Fibroblast of lung (primary cell): ENCODE data around the gene S100A10. TPM values are rescaled to one million over a fixed set of nuclear protein-coding genes. Genes with fewer than 3 reads are reported as not detected.

Experiments
- DNase-seq, 2 donors: peaks; one replicate each; pipeline versions ENCODE4 v3.0.0 to v3.0.0-alpha.2; 2010; ENCODE audit warnings: low read depth in 2 of 2
- H2AFZ ChIP-seq: 2 replicates; pipeline ENCODE4 v1.5.1; 2012; ENCODE audit warnings: low read length, control low read depth, inconsistent platforms
- H3K27ac ChIP-seq: 2 replicates; pipeline ENCODE4 v1.5.1; 2011; ENCODE audit warnings: low read length, control low read depth; ENCODE audit not compliant: insufficient read depth
- H3K27me3 ChIP-seq: 2 replicates; pipeline ENCODE4 v1.5.1; 2011; ENCODE audit warnings: mild to moderate bottlenecking, low read length; ENCODE audit not compliant: control insufficient read depth, insufficient read depth
- H3K36me3 ChIP-seq: 2 replicates; pipeline ENCODE4 v1.5.1; 2011; ENCODE audit warnings: low read length; ENCODE audit not compliant: control insufficient read depth, insufficient read depth
- H3K4me1 ChIP-seq: 2 replicates; pipeline ENCODE4 v1.5.1; 2011; ENCODE audit warnings: low read length; ENCODE audit not compliant: control insufficient read depth, insufficient read depth; ENCODE audit errors: extremely low read depth
- H3K4me2 ChIP-seq: 2 replicates; pipeline ENCODE4 v1.5.1; 2011; ENCODE audit warnings: low read length, control low read depth; ENCODE audit not compliant: insufficient read depth; ENCODE audit errors: extremely low read depth
- H3K4me3 ChIP-seq, 4 experiments: fragments of 200-600 bp in 1 of 4; sonication (generic) in 1 of 4; replicated peaks in 1 of 4; 2 replicates each; pipeline ENCODE4 v1.5.1; 2011 to 2016; ENCODE audit warnings: low read length in 4 of 4, low read depth in 3 of 4, mild to moderate bottlenecking in 3 of 4, control low read depth in 2 of 4, inconsistent platforms in 1 of 4, mixed read lengths in 1 of 4; ENCODE audit not compliant: insufficient read depth in 1 of 4; ENCODE audit errors: control extremely low read depth in 1 of 4
- H3K79me2 ChIP-seq: 2 replicates; pipeline ENCODE4 v1.5.1; 2012; ENCODE audit warnings: mild to moderate bottlenecking, low read length, inconsistent platforms; ENCODE audit not compliant: control insufficient read depth, insufficient read depth
- H3K9ac ChIP-seq: 2 replicates; pipeline ENCODE4 v1.5.1; 2011; ENCODE audit warnings: mild to moderate bottlenecking, low read length, control low read depth; ENCODE audit not compliant: insufficient read depth
- H3K9me3 ChIP-seq: 2 replicates; pipeline ENCODE4 v1.5.1; 2012; ENCODE audit warnings: low read depth, low read length; ENCODE audit not compliant: control insufficient read depth, insufficient read depth
- H4K20me1 ChIP-seq: 2 replicates; pipeline ENCODE4 v1.5.1; 2011; ENCODE audit warnings: low read length; ENCODE audit not compliant: control insufficient read depth, insufficient read depth; ENCODE audit errors: extremely low read depth
- EZH2 ChIP-seq: IDR thresholded peaks from 2 replicates; pipeline ENCODE4 v1.5.1; 2012; ENCODE audit warnings: low read length, control low read depth, mild to moderate bottlenecking; ENCODE audit errors: missing control alignments
- polyA plus RNA-seq, 2 donors: library from polyadenylated mRNA; depleted of rRNA in 1 of 2; stranded (reverse) in 1 of 2; unstranded in 1 of 2; fragments of >200 nt; gene quantifications; 2 replicates each; pipeline ENCODE4 v1.2.1, GENCODE V29; 2011 to 2012; ENCODE audit warnings: missing spikeins in 1 of 2
- total RNA-seq: library from RNA; depleted of rRNA; stranded (reverse); fragments of >200 nt; gene quantifications from 2 replicates; pipeline ENCODE4 v1.2.1, GENCODE V29; 2014
- TF ChIP-seq, protein P1 (sequence below), 2 donors: IDR thresholded peaks in 1 of 2; conservative IDR thresholded peaks in 1 of 2; 1 replicate in 1 of 2; 2 replicates in 1 of 2; pipeline ENCODE4 v1.5.1; 2011 to 2012; ENCODE audit warnings: low read length in 2 of 2, control low read depth in 1 of 2, inconsistent platforms in 1 of 2, low read depth in 1 of 2, mild to moderate bottlenecking in 1 of 2

S100A10 gene
- total and polyA plus RNA-seq, 2 donors (not counting 1 experiment from before 2014, with no cell fraction given) = 141 to 750 TPM

DNA sequence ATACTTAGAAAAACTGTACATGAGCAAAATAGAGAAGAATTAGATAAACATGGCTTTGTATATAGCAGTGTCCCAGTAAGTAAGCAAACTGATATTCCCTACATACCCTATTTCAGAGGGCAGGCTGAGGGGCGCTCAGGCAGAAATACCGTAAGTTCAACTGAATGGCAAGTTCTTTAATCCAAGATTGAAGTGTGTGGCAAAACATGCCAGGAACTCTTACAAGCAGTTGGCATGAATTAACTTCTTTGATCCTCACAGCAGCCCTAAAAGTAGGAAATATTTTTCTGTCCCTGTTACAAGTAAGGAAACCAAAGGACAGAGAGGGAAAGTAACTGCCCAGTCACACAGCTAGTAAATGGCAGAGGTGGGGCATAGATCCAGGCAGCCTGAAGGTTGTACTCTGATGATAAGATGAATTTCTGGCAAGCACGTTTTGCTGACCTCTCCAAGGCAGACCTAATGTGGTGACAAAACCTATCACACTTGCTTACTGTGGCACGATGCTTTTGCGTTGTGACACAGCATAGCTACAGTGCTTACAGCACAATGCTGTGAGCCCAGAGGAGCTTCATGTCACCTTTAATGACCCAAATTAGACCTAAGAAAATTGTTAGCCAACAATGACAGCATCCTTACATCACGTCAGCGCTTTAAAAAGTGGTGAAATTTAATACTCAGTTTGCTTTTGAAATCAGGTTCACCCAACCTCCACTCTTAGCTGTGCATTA is 49.4 kb downstream of the S100A10 start:
- H3K9ac ChIP-seq = no peak overlapping the region
- peaks cover 28% of the 10 kb centered on the region for H3K4me1 ChIP-seq
- TF ChIP-seq, protein P1, sequence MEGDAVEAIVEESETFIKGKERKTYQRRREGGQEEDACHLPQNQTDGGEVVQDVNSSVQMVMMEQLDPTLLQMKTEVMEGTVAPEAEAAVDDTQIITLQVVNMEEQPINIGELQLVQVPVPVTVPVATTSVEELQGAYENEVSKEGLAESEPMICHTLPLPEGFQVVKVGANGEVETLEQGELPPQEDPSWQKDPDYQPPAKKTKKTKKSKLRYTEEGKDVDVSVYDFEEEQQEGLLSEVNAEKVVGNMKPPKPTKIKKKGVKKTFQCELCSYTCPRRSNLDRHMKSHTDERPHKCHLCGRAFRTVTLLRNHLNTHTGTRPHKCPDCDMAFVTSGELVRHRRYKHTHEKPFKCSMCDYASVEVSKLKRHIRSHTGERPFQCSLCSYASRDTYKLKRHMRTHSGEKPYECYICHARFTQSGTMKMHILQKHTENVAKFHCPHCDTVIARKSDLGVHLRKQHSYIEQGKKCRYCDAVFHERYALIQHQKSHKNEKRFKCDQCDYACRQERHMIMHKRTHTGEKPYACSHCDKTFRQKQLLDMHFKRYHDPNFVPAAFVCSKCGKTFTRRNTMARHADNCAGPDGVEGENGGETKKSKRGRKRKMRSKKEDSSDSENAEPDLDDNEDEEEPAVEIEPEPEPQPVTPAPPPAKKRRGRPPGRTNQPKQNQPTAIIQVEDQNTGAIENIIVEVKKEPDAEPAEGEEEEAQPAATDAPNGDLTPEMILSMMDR (conservative IDR thresholded peaks at IDR 0.05 in 1 of 2, IDR thresholded peaks at IDR 0.05 in 1 of 2; ENCODE audit: low read depth in 1 of 2, low read length in 2 of 2) = no peak
- TF ChIP-seq EZH2 = no peak
- no peak overlapping the region for H2AFZ ChIP-seq
- H3K27me3 ChIP-seq = no peaks in the 10 kb centered on the region
- H3K4me2 ChIP-seq = no peak overlapping the region
- no peaks in the 10 kb centered on the region for H4K20me1 ChIP-seq
- H3K79me2 ChIP-seq = no peaks in the 10 kb centered on the region
- H3K9me3 ChIP-seq = no peaks in the 10 kb centered on the region
- H3K4me3 ChIP-seq = no peak overlapping the region
- H3K36me3 ChIP-seq = no peaks in the 10 kb centered on the region
- peak in 1 of 2 donors; percentile 34 for DNase-seq
- peak overlapping the region; percentile 87 for H3K27ac ChIP-seq

- Histone ChIP-seq H3K27ac (no peak overlapping the region), H2AFZ (no peak overlapping the region), H3K4me2 (no peak overlapping the region), H3K4me1 (peaks cover 28% of the 10 kb centered on the region), H3K9ac (no peak overlapping the region), H3K79me2 (no peaks in the 10 kb centered on the region), H3K9me3 (no peaks in the 10 kb centered on the region), H3K27me3 (no peaks in the 10 kb centered on the region), H3K4me3 (no peak overlapping the region), H4K20me1 (no peaks in the 10 kb centered on the region), H3K36me3 (no peaks in the 10 kb centered on the region)
- TF ChIP-seq, protein P1 (conservative IDR thresholded peaks at IDR 0.05 in 1 of 2, IDR thresholded peaks at IDR 0.05 in 1 of 2; ENCODE audit: low read depth in 1 of 2, low read length in 2 of 2) = no peak
- no peak for TF ChIP-seq EZH2
- DNase-seq = no peak
Observed at GRCh38 chr1:151943591-151943990, 50.1 kb downstream of the S100A10 start.

- no peaks in the 10 kb centered on the region for H3K36me3 ChIP-seq
- no peaks in the 10 kb centered on the region for H3K27me3 ChIP-seq
- no peak overlapping the region for H2AFZ ChIP-seq
- H3K4me1 ChIP-seq = peaks cover 28% of the 10 kb centered on the region
- H3K79me2 ChIP-seq = no peaks in the 10 kb centered on the region
- H3K4me3 ChIP-seq = no peak overlapping the region
- H4K20me1 ChIP-seq = no peaks in the 10 kb centered on the region
- no peak overlapping the region for H3K9ac ChIP-seq
- TF ChIP-seq, protein P1 (conservative IDR thresholded peaks at IDR 0.05 in 1 of 2, IDR thresholded peaks at IDR 0.05 in 1 of 2; ENCODE audit: low read depth in 1 of 2, low read length in 2 of 2) = no peak
- TF ChIP-seq EZH2 = no peak
- DNase-seq = peak in 1 of 2 donors; percentile 63
- H3K9me3 ChIP-seq = no peaks in the 10 kb centered on the region
- no peak overlapping the region for H3K4me2 ChIP-seq
- H3K27ac ChIP-seq = no peak overlapping the region
Observed at GRCh38 chr1:151942882-151943281, 50.8 kb downstream of the S100A10 start.
